HG03280 (cell line): ENCODE data around the gene MIX23.

ENCODE experiments used
- ATAC-seq: cut with Tn5 transposase; IDR thresholded peaks from one replicate; pipeline ENCODE4 v1.9.1; 2021; ENCODE audit warnings: mild to moderate bottlenecking, moderate library complexity; ENCODE audit not compliant: unreplicated experiment

The MIX23 gene

DNA sequence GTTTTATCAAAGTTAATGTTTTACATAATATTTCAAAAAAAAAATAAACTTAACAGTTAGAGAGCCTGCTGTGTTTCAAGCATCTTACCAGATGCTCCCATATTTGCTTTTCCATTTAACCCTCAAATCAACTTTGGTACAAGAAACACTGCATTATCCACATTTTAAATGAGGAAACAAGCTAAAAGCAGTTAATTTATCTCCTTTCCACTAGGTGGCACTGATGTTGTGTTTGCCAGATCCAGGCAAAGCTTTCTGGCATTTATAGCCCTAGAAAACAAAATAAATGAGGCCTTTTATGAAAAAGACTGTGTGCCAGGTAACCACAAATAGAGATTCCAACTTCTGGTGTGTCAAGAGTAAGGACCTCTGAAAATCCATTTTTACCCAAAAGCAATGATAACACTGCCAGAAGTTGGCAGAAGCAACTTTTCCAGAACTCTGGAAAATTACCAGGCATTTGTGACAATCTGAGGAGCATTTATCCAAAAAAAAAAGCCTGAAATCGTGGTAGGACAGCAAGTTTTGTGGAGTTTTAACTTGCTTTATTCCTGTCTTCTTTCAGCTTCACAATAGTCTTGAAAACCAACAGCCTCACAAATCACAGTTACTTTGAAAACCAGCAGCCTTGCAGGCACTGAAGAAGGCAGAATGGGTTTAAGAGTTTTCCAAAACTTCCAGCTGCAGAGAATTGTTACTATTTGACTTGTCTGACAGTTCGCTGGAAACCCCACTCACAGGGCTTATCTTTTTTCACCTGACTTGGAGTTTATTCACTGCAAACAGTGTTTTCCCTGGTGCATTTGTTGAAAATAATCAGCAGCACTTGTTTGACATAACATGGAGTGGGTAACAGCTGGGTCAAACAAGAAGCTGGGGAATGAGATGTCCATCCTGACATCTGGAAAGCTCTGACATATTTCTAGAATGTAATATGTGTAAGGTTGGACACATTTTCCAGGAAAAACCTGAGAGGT lies 10.1 kb upstream of the MIX23 start:
- no peak for ATAC-seq

GRCh38 chr3:122391681-122392446 lies 8.8 kb upstream of the MIX23 start:
- ATAC-seq, result no peak

GRCh38 chr3:122390665-122391064 lies 7.6 kb upstream of the MIX23 start:
- no peak for ATAC-seq

DNA sequence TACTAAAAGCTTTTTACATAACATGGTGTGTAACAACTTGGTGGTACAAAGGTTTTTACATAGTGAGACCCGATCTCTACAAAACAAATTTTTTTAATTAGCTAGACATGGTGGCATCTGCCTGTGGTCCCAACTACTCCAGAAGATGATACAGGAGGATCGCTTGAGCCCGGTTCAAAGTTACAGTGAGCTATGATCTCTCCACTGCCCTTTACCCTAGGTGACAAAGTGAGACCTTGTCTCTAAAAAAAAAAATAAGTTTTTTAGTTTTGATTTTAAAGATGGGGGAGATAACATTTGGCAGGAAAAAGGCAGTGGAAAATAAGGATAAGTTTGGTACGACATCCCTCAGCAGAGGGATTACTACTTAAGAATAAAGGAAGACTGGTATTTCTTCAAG lies 6.9 kb upstream of the MIX23 start:
- no peak for ATAC-seq

DNA sequence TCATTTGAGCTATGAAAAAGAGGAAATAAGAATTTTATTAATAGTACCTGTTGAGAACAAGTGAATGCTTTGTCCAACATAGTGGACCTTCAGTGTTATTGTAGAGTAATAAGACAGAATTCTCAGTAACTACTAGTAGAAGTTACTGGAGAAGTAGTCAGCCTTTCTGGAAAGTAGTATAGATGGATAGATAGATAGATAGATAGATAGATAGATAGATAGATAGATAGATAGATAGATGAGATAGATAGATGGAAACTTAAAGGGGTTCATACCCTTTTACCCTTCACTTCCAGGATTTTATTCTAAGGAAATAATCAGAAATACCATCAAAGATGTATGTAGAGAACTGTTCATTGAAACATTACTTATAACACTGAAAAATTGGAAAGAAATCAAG lies 6.2 kb upstream of the MIX23 start:
- ATAC-seq, result no peak

- ATAC-seq, result no peak
These were observed 4.7 kb upstream of the MIX23 start for GRCh38 chr3:122387709-122388108.

DNA sequence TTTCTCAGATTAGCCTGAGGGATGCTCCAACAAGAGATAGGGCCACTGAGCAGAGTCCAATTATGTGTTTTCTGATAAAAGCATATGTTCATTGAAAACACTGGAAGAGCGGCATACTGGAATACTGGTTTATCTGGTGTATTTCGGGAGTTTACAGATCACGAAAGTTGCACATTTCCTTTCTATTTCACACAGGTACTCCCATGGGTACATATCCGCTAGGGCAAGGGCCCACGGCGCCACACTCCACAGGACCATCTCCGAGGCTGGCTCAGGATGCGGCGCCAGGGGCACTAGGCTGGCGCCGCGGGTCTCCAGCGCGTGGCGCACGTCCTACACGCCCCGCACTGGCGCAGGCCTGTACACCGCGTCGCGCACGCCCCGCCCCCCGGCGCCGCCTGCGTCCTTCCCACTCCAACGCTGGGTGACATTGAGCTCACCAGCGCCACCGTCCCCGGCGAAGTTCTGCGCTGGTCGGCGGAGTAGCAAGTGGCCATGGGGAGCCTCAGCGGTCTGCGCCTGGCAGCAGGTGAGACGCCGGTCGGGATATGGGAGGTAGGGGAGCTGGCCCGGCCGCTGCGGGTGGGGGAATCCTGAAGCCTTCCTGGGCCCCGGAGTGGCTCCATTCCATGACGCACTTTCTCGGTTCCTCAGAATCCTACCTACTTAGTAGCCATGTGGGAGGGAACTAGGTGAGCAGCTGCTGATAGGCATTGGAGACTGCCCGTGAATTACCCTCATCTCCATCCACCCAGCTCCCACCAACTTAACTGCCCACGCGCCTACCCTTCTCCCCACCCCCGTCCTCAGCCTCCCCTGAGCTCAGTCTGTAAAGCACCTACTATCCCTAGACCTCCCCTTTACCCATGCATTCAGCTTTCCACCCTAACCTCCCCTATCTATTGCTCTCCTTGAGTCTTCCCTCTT lies 1.0 kb upstream of the MIX23 start, which contains the start of gene FAM162A:
Gene FAM162A (plus strand): TSS at position 412 of the 927 bp plus-strand sequence. CDS start 84 bp downstream, at position 496.
- ATAC-seq, result peak; percentile 94

DNA sequence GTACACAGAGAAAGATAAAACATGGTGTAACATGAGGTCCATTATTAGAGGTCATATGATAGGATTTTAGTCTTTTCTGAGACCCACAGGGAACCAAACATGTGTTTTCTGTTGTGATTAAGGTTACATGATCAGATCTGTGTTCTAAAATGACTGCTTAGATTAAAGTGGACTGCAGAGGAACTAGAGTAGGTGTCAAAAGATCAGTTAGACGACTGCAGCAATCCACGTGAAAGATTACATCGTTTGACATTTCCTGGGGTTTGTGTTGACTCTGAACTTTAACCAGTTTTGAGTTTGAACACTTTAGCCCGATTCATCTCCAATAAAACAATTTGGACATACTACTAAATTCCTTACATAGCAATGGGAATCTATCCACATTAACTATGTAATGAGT lies 5.1 kb downstream of the MIX23 start:
- ATAC-seq, result no peak

GRCh38 chr3:122374034-122374433 lies 9.0 kb downstream of the MIX23 start:
- ATAC-seq, result no peak

- ATAC-seq, result no peak
These were observed 16.7 kb downstream of the MIX23 start for GRCh38 chr3:122366379-122366749.

GRCh38 chr3:122365582-122366378 lies 17.3 kb downstream of the MIX23 start:
- peak; percentile 73 for ATAC-seq

DNA sequence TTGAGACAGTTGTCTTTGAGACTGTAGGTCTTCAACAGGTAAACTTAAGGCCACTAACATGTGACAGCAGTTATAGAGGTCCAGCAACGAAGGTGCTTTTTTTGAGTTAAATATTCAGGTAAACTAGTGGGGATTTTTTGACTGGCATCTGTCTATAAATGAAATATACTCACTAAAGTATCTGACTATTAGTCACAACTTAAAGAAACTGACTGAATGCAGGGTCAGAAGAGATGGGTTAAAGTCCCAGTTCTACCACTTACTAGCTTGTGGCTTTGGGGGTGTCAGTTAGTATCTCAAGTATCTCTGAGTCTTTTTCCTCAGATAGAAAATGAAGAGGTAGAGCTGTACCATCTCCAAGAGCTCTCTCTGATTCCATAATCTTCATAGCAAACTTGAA lies 18.0 kb downstream of the MIX23 start:
- peak; percentile 34 for ATAC-seq

GRCh38 chr3:122364490-122364889 lies 18.5 kb downstream of the MIX23 start:
- ATAC-seq, result no peak

DNA sequence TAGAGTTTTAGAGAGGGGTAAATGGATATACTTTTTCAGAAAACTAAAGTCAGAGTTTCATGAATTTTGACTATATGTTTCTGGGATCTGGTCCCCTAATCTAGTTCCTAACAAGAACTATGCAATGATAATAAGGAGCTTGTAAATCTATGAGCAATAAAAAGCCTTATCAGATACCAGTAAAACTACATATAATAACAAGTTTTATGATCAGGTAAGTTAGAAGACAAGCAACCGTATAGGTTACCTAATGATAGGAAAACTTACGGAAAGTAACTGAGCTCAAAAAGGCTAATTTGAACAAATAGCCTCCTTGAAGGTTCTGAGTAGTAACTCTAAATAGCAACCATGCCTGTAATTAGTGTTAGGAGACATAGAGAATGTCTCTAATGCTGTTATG lies 21.0 kb downstream of the MIX23 start:
- no peak for ATAC-seq

DNA sequence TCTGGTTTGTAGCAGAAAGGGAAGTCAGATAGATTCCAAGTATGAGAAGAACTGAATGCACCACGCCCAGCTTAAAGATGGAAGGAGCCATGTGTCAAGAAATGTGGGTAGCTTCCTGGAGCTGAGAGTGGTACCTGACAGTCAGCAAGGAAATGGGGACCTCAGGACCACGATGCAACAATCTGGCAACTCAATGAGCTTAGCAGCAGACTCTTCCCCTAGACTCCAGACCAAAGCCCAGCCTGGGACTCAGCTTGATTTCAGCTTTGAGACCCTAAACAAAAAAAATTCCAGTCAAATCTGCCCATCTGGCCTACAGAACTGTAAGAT lies 24.4 kb downstream of the MIX23 start:
- ATAC-seq, result no peak

- ATAC-seq, result no peak
These were observed 25.0 kb downstream of the MIX23 start for GRCh38 chr3:122357828-122358702.

DNA sequence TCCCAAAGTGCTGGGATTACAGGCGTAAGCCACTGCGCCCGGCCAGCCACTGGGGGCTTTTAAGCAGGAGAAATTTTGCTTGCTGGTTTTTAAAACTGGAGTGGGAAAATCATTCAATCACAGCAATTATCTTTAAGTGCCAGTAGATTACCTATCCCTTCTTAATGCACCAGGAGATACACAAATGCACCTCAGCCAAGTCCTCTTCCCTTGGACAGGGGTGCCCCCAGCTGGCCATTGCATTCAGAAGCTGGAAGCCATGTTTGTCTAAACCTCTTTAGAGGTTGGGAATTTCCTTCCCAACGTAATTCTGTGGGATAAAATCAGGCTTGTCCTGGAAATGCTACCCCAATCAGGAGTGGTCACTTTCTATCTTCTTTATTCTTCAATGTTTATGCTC lies 26.6 kb downstream of the MIX23 start:
- no peak for ATAC-seq

GRCh38 chr3:122355612-122356011 lies 27.4 kb downstream of the MIX23 start:
- ATAC-seq, result no peak

DNA sequence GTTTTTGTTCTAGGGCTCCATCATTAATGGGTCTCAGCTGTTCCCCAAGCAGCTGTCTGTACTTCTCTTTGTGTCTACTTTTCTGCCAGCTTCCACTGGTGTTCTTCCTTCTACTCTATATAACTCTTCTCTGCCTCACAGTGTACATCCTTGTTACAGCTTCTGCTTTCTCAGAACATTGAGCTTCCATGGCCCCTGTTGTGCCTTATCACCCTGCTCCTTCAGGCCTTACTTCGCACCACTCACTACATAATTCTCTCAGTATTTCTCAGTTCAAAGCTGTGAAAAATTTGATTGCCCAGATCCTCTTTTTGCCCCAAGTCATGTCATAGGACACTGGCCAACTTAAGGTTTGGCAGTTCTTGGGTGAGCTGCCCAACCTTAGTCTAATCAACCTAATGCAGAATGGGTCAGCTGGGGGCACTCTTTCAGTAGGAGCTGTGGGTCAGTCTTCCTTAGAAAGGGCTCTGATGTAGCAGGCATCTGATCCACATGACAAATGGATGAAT lies 29.1 kb downstream of the MIX23 start:
- ATAC-seq, result no peak
